SK-N-SH (cell line): ENCODE measurements around the gene QRFPR. TPM values are rescaled to one million over a fixed set of nuclear protein-coding genes. Genes with fewer than 3 reads are reported as not detected.

Experiments used
- CTCF ChIA-PET: fragments of 300-600, 350-600 bp; formaldehyde crosslinking; extraction: SDS; loops from one replicate; lab custom pipeline; 2021; lab: Yijun Ruan, JAX
- POLR2A ChIA-PET: fragments of 350-600 bp; sonication (Branson Sonifier 250); formaldehyde crosslinking; extraction: SDS; loops from one replicate; lab custom pipeline; 2020; ENCODE audit warnings: antibody characterized with exemption, inconsistent platforms; lab: Yijun Ruan, JAX
- DNase-seq: peaks from one replicate; pipeline ENCODE4 v3.0.0; 2012
- H2AFZ ChIP-seq: fragments of 200-600 bp; sonication (generic); 2 replicates; pipeline ENCODE4 v1.8.1; 2016; ENCODE audit warnings: antibody characterized with exemption, mild to moderate bottlenecking, low read depth
- H3F3A ChIP-seq: fragments of 200-600 bp; sonication (generic); replicated peaks from 2 replicates; pipeline ENCODE3; 2016; ENCODE audit warnings: antibody characterized with exemption, mild to moderate bottlenecking; ENCODE audit not compliant: insufficient read depth
- H3K27ac ChIP-seq, 2 experiments: fragments of 200-500 bp in 1 of 2; fragments of 200-600 bp in 1 of 2; sonication (Bioruptor generic) in 1 of 2; sonication (generic), shearing (Covaris generic) in 1 of 2; 2 replicates each; pipeline versions ENCODE4 v1.5.1 to v1.6.1; 2014 to 2016; ENCODE audit warnings: low read depth in 2 of 2, inconsistent platforms in 1 of 2, low read length in 1 of 2, mild to moderate bottlenecking in 1 of 2, mixed read lengths in 1 of 2
- H3K27me3 ChIP-seq: fragments of 200-600 bp; sonication (generic), shearing (Covaris generic); 2 replicates; pipeline ENCODE4 v1.6.1; 2016; ENCODE audit warnings: mixed run types; ENCODE audit not compliant: insufficient read depth
- H3K36me3 ChIP-seq, 2 experiments: fragments of 200-500 bp in 1 of 2; fragments of 200-600 bp in 1 of 2; sonication (Bioruptor generic) in 1 of 2; sonication (generic) in 1 of 2; replicated peaks in 1 of 2; 2 replicates each; pipeline versions ENCODE3 to v1.5.1; 2014 to 2016; ENCODE audit warnings: low read length in 1 of 2, mild to moderate bottlenecking in 1 of 2; ENCODE audit not compliant: insufficient read depth in 2 of 2, control insufficient read depth in 1 of 2
- H3K4me1 ChIP-seq, 2 experiments: fragments of 200-500 bp in 1 of 2; fragments of 200-600 bp in 1 of 2; sonication (Bioruptor generic) in 1 of 2; sonication (generic), shearing (Covaris generic) in 1 of 2; 2 replicates each; pipeline versions ENCODE4 v1.5.1 to v1.6.1; 2014 to 2016; ENCODE audit warnings: low read depth in 1 of 2, low read length in 1 of 2, mixed run types in 1 of 2; ENCODE audit not compliant: insufficient read depth in 2 of 2, control insufficient read depth in 1 of 2
- H3K4me2 ChIP-seq: fragments of 200-600 bp; sonication (generic), shearing (Covaris generic); 2 replicates; pipeline ENCODE4 v1.6.1; 2017; ENCODE audit warnings: mixed run types
- H3K4me3 ChIP-seq, 2 experiments: fragments of 200-500 bp in 1 of 2; fragments of 200-600 bp in 1 of 2; sonication (Bioruptor generic) in 1 of 2; sonication (generic), shearing (Covaris generic) in 1 of 2; 2 replicates each; pipeline versions ENCODE4 v1.5.1 to v1.8.1; 2014 to 2016; ENCODE audit warnings: low read depth in 2 of 2, inconsistent platforms in 1 of 2, low read length in 1 of 2, mild to moderate bottlenecking in 1 of 2, mixed read lengths in 1 of 2, moderate library complexity in 1 of 2
- H3K79me2 ChIP-seq: fragments of 200-600 bp; sonication (generic); 2 replicates; pipeline ENCODE4 v1.8.1; 2017; ENCODE audit warnings: mild to moderate bottlenecking; ENCODE audit not compliant: insufficient read depth
- H3K9ac ChIP-seq: fragments of 200-600 bp; sonication (generic); 2 replicates; pipeline ENCODE4 v1.6.1; 2017; ENCODE audit warnings: mixed run types
- H3K9me2 ChIP-seq: fragments of 200-600 bp; sonication (generic); 2 replicates; pipeline ENCODE4 v1.6.1; 2017; ENCODE audit warnings: mixed run types
- H3K9me3 ChIP-seq: fragments of 200-600 bp; sonication (generic); 2 replicates; pipeline ENCODE4 v1.6.1; 2017; ENCODE audit warnings: mixed run types, mild to moderate bottlenecking, moderate library complexity
- H4K20me1 ChIP-seq: fragments of 200-600 bp; sonication (generic); 2 replicates; pipeline ENCODE4 v1.6.1; 2017; ENCODE audit warnings: mild to moderate bottlenecking, mixed run types; ENCODE audit not compliant: insufficient read depth
- CHD2 ChIP-seq: fragments of 150-350 bp; IDR thresholded peaks from 2 replicates; pipeline ENCODE4 v1.6.1; 2018; ENCODE audit warnings: low read length; ENCODE audit not compliant: partially characterized antibody
- ELF1 ChIP-seq: IDR thresholded peaks from 2 replicates; pipeline ENCODE4 v1.4.0; 2012
- FOSL2 ChIP-seq: IDR thresholded peaks from 2 replicates; pipeline ENCODE4 v1.4.0; 2012; ENCODE audit warnings: low read depth, mild to moderate bottlenecking, moderate library complexity, borderline replicate concordance
- FOXJ3 ChIP-seq: sonication (generic); formaldehyde crosslinking; IDR thresholded peaks from 2 replicates; pipeline ENCODE4 v1.5.1; 2020; ENCODE audit warnings: mild to moderate bottlenecking, missing genetic modification reagents
- FOXM1 ChIP-seq: IDR thresholded peaks from 2 replicates; pipeline ENCODE4 v1.4.0; 2012; ENCODE audit warnings: low read depth, mild to moderate bottlenecking
- GABPA ChIP-seq: IDR thresholded peaks from 2 replicates; pipeline ENCODE4 v1.4.0; 2012; ENCODE audit warnings: low read depth, mild to moderate bottlenecking
- IRF3 ChIP-seq: fragments of 150-350 bp; IDR thresholded peaks from 2 replicates; pipeline ENCODE4 v1.6.1; 2016; ENCODE audit warnings: mild to moderate bottlenecking, low read depth, low read length
- MAX ChIP-seq: IDR thresholded peaks from 2 replicates; pipeline ENCODE4 v1.4.0; 2012; ENCODE audit warnings: low read depth
- MEF2A ChIP-seq: IDR thresholded peaks from 2 replicates; pipeline ENCODE4 v1.4.0; 2012; ENCODE audit warnings: low read depth, borderline replicate concordance
- NFIC ChIP-seq: IDR thresholded peaks from 2 replicates; pipeline ENCODE4 v1.4.0; 2012; ENCODE audit warnings: borderline replicate concordance
- POLR2AphosphoS5 ChIP-seq: IDR thresholded peaks from 2 replicates; pipeline ENCODE4 v1.6.1; 2012; ENCODE audit warnings: low read depth, low read length
- REST ChIP-seq: IDR thresholded peaks from 2 replicates; pipeline ENCODE4 v1.6.1; 2012; ENCODE audit warnings: mild to moderate bottlenecking, low read depth, low read length, moderate library complexity
- RXRA ChIP-seq: IDR thresholded peaks from 2 replicates; pipeline ENCODE4 v1.4.0; 2012; ENCODE audit warnings: low read depth, mild to moderate bottlenecking, borderline replicate concordance
- SIN3A ChIP-seq: IDR thresholded peaks from 2 replicates; pipeline ENCODE4 v1.6.1; 2012; ENCODE audit warnings: low read depth, mild to moderate bottlenecking, low read length, moderate library complexity, borderline replicate concordance
- SMC3 ChIP-seq: IDR thresholded peaks from 2 replicates; pipeline ENCODE4 v1.6.1; 2012; ENCODE audit warnings: low read depth, low read length, improper control_type of control experiment
- TAF1 ChIP-seq: IDR thresholded peaks from 2 replicates; pipeline ENCODE4 v1.6.1; 2012; ENCODE audit warnings: low read depth, mild to moderate bottlenecking, low read length, moderate library complexity, borderline replicate concordance
- TCF12 ChIP-seq: IDR thresholded peaks from 2 replicates; pipeline ENCODE4 v1.4.0; 2012
- TEAD4 ChIP-seq: IDR thresholded peaks from 2 replicates; pipeline ENCODE4 v1.4.0; 2012; ENCODE audit warnings: mild to moderate bottlenecking, borderline replicate concordance; ENCODE audit not compliant: insufficient read depth
- USF1 ChIP-seq: IDR thresholded peaks from 2 replicates; pipeline ENCODE4 v1.4.0; 2012; ENCODE audit warnings: low read depth, borderline replicate concordance
- YY1 ChIP-seq: IDR thresholded peaks from 2 replicates; pipeline ENCODE4 v1.4.0; 2012; ENCODE audit warnings: low read depth, mild to moderate bottlenecking
- WGBS: methylation state at CpG from one replicate; pipeline ENCODE4 v1.1.6; 2017; ENCODE audit warnings: low lambda C conversion rate; 5-methylcytosine and 5-hydroxymethylcytosine counted together
- polyA plus RNA-seq, 3 experiments: library from polyadenylated mRNA; depleted of rRNA; stranded (reverse); fragments of >200 nt; gene quantifications; 2 replicates each; pipeline ENCODE4 v1.2.3, GENCODE V29; 2012

QRFPR gene
- polyA plus RNA-seq, 1 of the 3 experiments (the other 2 are of a cell fraction) = not detected

- no peaks in the 10 kb centered on the region; the same call in 1 of the 2 replicates for H3K27me3 ChIP-seq
- no peak for TF ChIP-seq CHD2
- no peak for TF ChIP-seq RXRA
- no peak overlapping the region for H3K4me3 ChIP-seq
- CTCF ChIA-PET = interaction anchor here (1.0 to 1.5 kb wide), 2 partner anchors 28 to 114 kb away, joined by 3 to 9 read pairs; no protein-coding TSS in a partner anchor
- H3K9ac ChIP-seq = no peak overlapping the region
- WGBS = 14% methylated on average over 1 of the region's 1 CpG
- no peak overlapping the region for H2AFZ ChIP-seq
- H4K20me1 ChIP-seq = no peaks in the 10 kb centered on the region
- DNase-seq = no peak
- H3F3A ChIP-seq = no peaks in the 10 kb centered on the region
- H3K9me2 ChIP-seq = no peaks in the 10 kb centered on the region
- POLR2A ChIA-PET = no interaction called here
- no peaks in the 10 kb centered on the region for H3K9me3 ChIP-seq
- H3K79me2 ChIP-seq = no peaks in the 10 kb centered on the region
- H3K36me3 ChIP-seq = no peaks in the 10 kb centered on the region
- H3K4me1 ChIP-seq = no peaks in the 10 kb centered on the region
- H3K27ac ChIP-seq = no peak overlapping the region
- no peak overlapping the region for H3K4me2 ChIP-seq
Measured at GRCh38 chr4:121306931-121307330, 73.9 kb downstream of the QRFPR start.

DNA sequence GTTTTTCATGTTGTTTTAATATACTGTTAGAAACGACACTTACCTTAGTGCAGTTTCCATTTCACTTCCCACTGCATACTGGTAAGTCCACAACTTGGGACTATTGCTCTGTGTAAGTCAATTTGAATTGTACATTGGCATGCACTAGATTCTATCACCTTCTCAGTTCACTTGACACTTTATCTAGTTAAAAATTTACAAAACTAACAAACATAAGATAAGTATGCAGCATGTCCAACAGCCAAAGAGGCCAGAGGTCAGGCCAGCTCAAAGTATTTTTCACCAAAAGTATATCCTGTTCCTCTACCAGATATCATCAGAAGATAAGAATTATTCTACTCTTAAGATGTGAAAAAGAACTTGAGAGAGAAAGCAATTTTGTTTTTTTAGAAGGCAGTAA lies 75.9 kb downstream of the QRFPR start:
- TF ChIP-seq TAF1 (no peak), FOSL2 (no peak), YY1 (no peak), USF1 (no peak), SIN3A (no peak), IRF3 (no peak), SMC3 (no peak), GABPA (no peak), MAX (no peak), FOXM1 (no peak), FOXJ3 (CRISPR knock-in tag) (no peak), TCF12 (no peak), REST (no peak), CHD2 (no peak), POLR2AphosphoS5 (no peak), MEF2A (no peak), TEAD4 (no peak), ELF1 (no peak), NFIC (no peak)

More for the DNA sequence above, 75.9 kb downstream of the QRFPR start:
- H3K9ac ChIP-seq = no peak overlapping the region
- no peaks in the 10 kb centered on the region for H3K4me1 ChIP-seq
- no peaks in the 10 kb centered on the region for H3K79me2 ChIP-seq
- H3K9me3 ChIP-seq = no peaks in the 10 kb centered on the region
- H3K36me3 ChIP-seq = no peaks in the 10 kb centered on the region
- no peak overlapping the region for H3K4me2 ChIP-seq
- ChIA-PET POLR2A (no interaction called here), CTCF (no interaction called here)
- DNase-seq = no peak
- H3K27me3 ChIP-seq = no peaks in the 10 kb centered on the region; the same call in 1 of the 2 replicates
- H2AFZ ChIP-seq = no peak overlapping the region
- H4K20me1 ChIP-seq = no peaks in the 10 kb centered on the region
- no peak overlapping the region for H3K27ac ChIP-seq
- H3K4me3 ChIP-seq = no peak overlapping the region
- WGBS = 0% methylated on average over 1 of the region's 1 CpG
- H3F3A ChIP-seq = no peaks in the 10 kb centered on the region
- no peaks in the 10 kb centered on the region for H3K9me2 ChIP-seq
